NB4 (cell line): ENCODE measurements around the gene PAMR1.
A peak's percentile ranks its signal among the peaks of the same experiment; 100 is the strongest.
"Not testable (repeated sequence)": the region's sequence is repeated elsewhere in the genome, so short reads cannot be mapped to it uniquely, and the experiment has no call there.

ENCODE experiments used
- DNase-seq: peaks from one replicate; pipeline ENCODE4 v3.0.0; 2010; ENCODE audit warnings: low read depth
- H3K4me3 ChIP-seq: one replicate; pipeline ENCODE4 v1.5.1; 2011; ENCODE audit warnings: mild to moderate bottlenecking, low read depth, low read length, moderate library complexity
- MYC ChIP-seq: IDR thresholded peaks from 2 replicates; pipeline ENCODE4 v1.6.1; 2011; ENCODE audit warnings: low read depth, low read length
- POLR2A ChIP-seq: IDR thresholded peaks from 2 replicates; pipeline ENCODE4 v1.6.1; 2011; ENCODE audit warnings: mild to moderate bottlenecking; ENCODE audit not compliant: insufficient read length; ENCODE audit errors: extremely low read depth
- TF ChIP-seq, protein P1 (sequence below): IDR thresholded peaks from 2 replicates; pipeline ENCODE4 v1.6.1; 2011; ENCODE audit warnings: low read depth, low read length
- TF ChIP-seq, protein P2 (sequence below): IDR thresholded peaks from one replicate; pipeline ENCODE4 v1.5.1; 2012; ENCODE audit warnings: low read depth, low read length

PAMR1 gene

GRCh38 chr11:35526370-35526792, 965 bp upstream of the PAMR1 start:
- DNase-seq: peak; percentile 23
- H3K4me3 ChIP-seq: no peak overlapping the region
- TF ChIP-seq MYC: no peak
- TF ChIP-seq, protein P1, sequence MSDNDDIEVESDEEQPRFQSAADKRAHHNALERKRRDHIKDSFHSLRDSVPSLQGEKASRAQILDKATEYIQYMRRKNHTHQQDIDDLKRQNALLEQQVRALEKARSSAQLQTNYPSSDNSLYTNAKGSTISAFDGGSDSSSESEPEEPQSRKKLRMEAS: no peak
- TF ChIP-seq, protein P2, sequence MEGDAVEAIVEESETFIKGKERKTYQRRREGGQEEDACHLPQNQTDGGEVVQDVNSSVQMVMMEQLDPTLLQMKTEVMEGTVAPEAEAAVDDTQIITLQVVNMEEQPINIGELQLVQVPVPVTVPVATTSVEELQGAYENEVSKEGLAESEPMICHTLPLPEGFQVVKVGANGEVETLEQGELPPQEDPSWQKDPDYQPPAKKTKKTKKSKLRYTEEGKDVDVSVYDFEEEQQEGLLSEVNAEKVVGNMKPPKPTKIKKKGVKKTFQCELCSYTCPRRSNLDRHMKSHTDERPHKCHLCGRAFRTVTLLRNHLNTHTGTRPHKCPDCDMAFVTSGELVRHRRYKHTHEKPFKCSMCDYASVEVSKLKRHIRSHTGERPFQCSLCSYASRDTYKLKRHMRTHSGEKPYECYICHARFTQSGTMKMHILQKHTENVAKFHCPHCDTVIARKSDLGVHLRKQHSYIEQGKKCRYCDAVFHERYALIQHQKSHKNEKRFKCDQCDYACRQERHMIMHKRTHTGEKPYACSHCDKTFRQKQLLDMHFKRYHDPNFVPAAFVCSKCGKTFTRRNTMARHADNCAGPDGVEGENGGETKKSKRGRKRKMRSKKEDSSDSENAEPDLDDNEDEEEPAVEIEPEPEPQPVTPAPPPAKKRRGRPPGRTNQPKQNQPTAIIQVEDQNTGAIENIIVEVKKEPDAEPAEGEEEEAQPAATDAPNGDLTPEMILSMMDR: no peak
- no peak for TF ChIP-seq POLR2A

DNA sequence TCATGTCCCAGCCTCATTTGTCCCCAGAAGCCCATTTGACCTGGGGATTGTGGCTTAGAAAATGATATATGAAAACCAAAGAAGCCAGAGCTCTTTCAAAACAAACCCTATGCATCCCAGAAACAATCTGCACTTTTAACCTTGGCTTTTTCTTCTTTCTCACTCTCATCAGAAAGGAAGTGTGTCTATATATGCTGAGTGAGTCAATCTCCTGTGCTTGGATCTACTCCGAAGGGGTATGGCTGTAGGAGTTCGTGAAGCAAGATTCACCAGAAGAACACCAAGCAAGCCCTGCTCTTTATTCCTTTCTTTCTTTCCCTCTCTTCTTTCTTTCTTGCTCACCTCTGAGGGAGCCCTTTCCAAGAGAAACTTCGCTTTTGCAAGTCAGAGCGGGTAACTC, 636 bp downstream of the PAMR1 start:
- DNase-seq: no peak
- TF ChIP-seq, protein P1: no peak
- TF ChIP-seq POLR2A (no peak), MYC (no peak)
- TF ChIP-seq, protein P2: no peak
- H3K4me3 ChIP-seq: no peak overlapping the region

DNA sequence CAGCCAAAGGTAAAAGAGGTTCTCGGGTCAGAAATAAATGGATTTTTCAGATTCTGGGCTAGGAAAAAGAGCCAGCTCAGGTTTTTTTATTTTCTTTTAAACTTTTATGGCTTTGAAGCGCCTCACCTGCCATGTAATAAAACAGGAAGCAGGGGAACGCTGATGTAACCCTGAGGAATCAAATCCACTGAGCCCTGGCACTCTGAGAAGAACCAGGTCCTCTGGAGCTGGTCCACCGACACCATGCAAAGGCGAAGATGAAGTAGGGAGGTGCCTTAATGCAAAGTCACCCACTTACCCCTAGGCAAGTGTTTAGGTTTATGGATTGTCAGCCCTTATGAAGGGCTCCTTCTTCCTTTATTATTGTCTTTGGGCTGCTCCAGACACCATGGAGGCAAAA, 1.6 kb downstream of the PAMR1 start:
- no peak for DNase-seq
- TF ChIP-seq, protein P2: no peak
- TF ChIP-seq POLR2A: no peak
- TF ChIP-seq MYC: no peak
- TF ChIP-seq, protein P1: no peak
- H3K4me3 ChIP-seq: no peak overlapping the region

DNA sequence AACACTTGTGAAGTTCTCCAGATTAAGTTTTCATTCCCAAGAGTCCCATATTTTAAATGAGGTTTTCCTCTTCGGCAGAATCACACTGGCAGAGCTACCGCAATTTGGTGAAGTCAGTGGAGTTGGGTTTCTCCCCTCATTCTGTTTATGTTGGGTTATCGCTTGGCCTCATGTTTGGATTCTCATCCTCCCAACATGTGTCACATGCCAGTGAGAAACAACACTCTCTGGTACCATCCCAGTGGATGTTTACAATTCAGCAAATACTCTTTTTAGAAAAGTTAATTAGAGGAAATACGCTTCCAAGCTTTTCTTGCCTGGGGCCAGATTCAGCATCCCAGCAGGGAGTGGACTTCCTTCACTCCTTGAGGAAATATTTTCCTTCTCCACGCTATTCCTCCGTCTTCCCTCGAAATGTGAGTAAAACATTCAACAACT, 2.1 kb downstream of the PAMR1 start:
- TF ChIP-seq, protein P2: no peak
- TF ChIP-seq POLR2A: no peak
- TF ChIP-seq, protein P1: no peak
- no peak for TF ChIP-seq MYC
- no peak for DNase-seq
- H3K4me3 ChIP-seq: no peak overlapping the region

GRCh38 chr11:35522091-35522490, 3.3 kb downstream of the PAMR1 start:
- DNase-seq, H3K4me3 ChIP-seq: not testable (repeated sequence)

- no peak overlapping the region for H3K4me3 ChIP-seq
- TF ChIP-seq MYC: no peak
- TF ChIP-seq, protein P2: no peak
- TF ChIP-seq, protein P1: no peak
- TF ChIP-seq POLR2A: no peak
- no peak for DNase-seq
Measured at GRCh38 chr11:35520376-35520775, 5.0 kb downstream of the PAMR1 start.
